ENCODE results near the gene PPARD. TPM values are rescaled to one million over a fixed set of nuclear protein-coding genes. Genes with fewer than 3 reads are reported as not detected.

PPARD gene
- polyA plus RNA-seq, 3 donors: 1.2 to 22.0 (median 2.4) TPM

GRCh38 chr6:35397806-35398418, 55.6 kb downstream of the PPARD start:
- intact Hi-C loops (cut with micrococcal nuclease): no loop called here
- WGBS (ENCODE audit: insufficient coverage): 96% methylated on average over 5 of the region's 5 CpGs
- H3K4me1 Mint-ChIP-seq: peaks cover 8% of the 10 kb centered on the region

DNA sequence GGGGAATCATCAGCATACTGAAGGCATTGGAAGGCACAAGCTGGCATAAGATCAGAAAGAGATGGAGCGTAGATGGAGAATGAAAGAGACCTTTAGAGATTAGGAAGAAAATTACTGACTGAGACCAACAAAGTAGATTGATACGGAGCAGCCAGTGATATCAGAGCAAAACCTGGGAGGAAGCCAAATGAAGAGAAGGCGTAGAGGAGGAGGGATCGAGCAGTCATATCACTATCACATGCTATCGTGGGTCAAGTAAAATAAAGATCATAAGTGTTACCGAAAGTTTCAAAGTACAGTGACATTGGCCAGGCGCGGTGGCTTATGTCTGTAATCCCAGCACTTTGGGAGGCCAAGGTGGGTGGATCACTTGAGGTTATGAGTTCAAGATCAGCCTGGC, 56.2 kb downstream of the PPARD start:
- no peaks in the 10 kb centered on the region for H3K9me3 Mint-ChIP-seq
- no peak overlapping the region for H2AFZ ChIP-seq (ENCODE audit: insufficient read depth, low read depth, low read length, poor library complexity, severe bottlenecking)
- peaks cover 7 to 26% of the 10 kb centered on the region in 2 donors for H3K36me3 Mint-ChIP-seq
- 100% methylated on average over 2 of the region's 8 CpGs for WGBS (ENCODE audit: insufficient coverage)
- H3K4me3 ChIP-seq (replicated peaks in 1 of 3; ENCODE audit: low read depth in 2 of 3, low read length in 3 of 3): no peak overlapping the region
- H3K4me1 Mint-ChIP-seq: peaks cover 7% of the 10 kb centered on the region
- H3K4me1 ChIP-seq (ENCODE audit: control insufficient read depth in 1 of 2, insufficient read depth in 2 of 2, low read length in 2 of 2): peaks cover 4 to 8% of the 10 kb centered on the region in 2 donors
- DNase-seq: no peak
- no peak overlapping the region for H3K4me2 ChIP-seq (replicated peaks; ENCODE audit: extremely low read depth, low read length, poor library complexity, severe bottlenecking)
- H4K20me1 ChIP-seq (ENCODE audit: insufficient read depth, low read length): peaks cover 36% of the 10 kb centered on the region
- H3K27me3 Mint-ChIP-seq (ENCODE audit: low read depth in 3 of 3): peaks cover 5 to 15% (median 11%) of the 10 kb centered on the region in 3 donors
- H3K27ac Mint-ChIP-seq: no peak overlapping the region
- H3K9ac ChIP-seq (ENCODE audit: insufficient read depth, low read length, poor library complexity, severe bottlenecking): no peak overlapping the region
- no peak overlapping the region for H3K27ac ChIP-seq (ENCODE audit: low read depth in 1 of 2, low read length in 2 of 2)
- no peak for TF ChIP-seq CTCF (IDR thresholded peaks at IDR 0.05)
- no peaks in the 10 kb centered on the region for H3K27me3 ChIP-seq (ENCODE audit: control insufficient read depth in 2 of 2, insufficient read depth in 2 of 2, low read length in 2 of 2)
- H3K4me3 Mint-ChIP-seq: no peak overlapping the region
- no peaks in the 10 kb centered on the region for H3K9me3 ChIP-seq (replicated peaks in 1 of 2; ENCODE audit: control insufficient read depth in 1 of 2, insufficient read depth in 1 of 2, low read length in 2 of 2)
- intact Hi-C loops (cut with micrococcal nuclease): no loop called here
- no peaks in the 10 kb centered on the region for H3K36me3 ChIP-seq (replicated peaks in 1 of 2; ENCODE audit: control insufficient read depth in 1 of 2, insufficient read depth in 2 of 2, low read length in 2 of 2)
- no peaks in the 10 kb centered on the region for H3K79me2 ChIP-seq (ENCODE audit: insufficient read depth, low read length)

More at GRCh38 chr6:35397806-35398418, 55.6 kb downstream of the PPARD start:
- peaks cover 5 to 16% (median 11%) of the 10 kb centered on the region in 3 donors for H3K27me3 Mint-ChIP-seq (ENCODE audit: low read depth in 3 of 3)
- no peak overlapping the region for H3K9ac ChIP-seq (ENCODE audit: insufficient read depth, low read length, poor library complexity, severe bottlenecking)
- H3K4me1 ChIP-seq (ENCODE audit: control insufficient read depth in 1 of 2, insufficient read depth in 2 of 2, low read length in 2 of 2): peaks cover 4 to 8% of the 10 kb centered on the region in 2 donors
- H3K36me3 Mint-ChIP-seq: peaks cover 7 to 26% of the 10 kb centered on the region in 2 donors
- no peaks in the 10 kb centered on the region for H3K79me2 ChIP-seq (ENCODE audit: insufficient read depth, low read length)
- no peak overlapping the region for H3K4me3 Mint-ChIP-seq
- peak overlapping the region in 1 of 7 donors; percentile 19 for H3K27ac Mint-ChIP-seq
- no peaks in the 10 kb centered on the region for H3K27me3 ChIP-seq (ENCODE audit: control insufficient read depth in 2 of 2, insufficient read depth in 2 of 2, low read length in 2 of 2)
- TF ChIP-seq CTCF (IDR thresholded peaks at IDR 0.05): no peak
- H2AFZ ChIP-seq (ENCODE audit: insufficient read depth, low read depth, low read length, poor library complexity, severe bottlenecking): no peak overlapping the region
- no peaks in the 10 kb centered on the region for H3K9me3 ChIP-seq (replicated peaks in 1 of 2; ENCODE audit: control insufficient read depth in 1 of 2, insufficient read depth in 1 of 2, low read length in 2 of 2)
- H3K4me3 ChIP-seq (replicated peaks in 1 of 3; ENCODE audit: low read depth in 2 of 3, low read length in 3 of 3): no peak overlapping the region
- no peak overlapping the region for H3K4me2 ChIP-seq (replicated peaks; ENCODE audit: extremely low read depth, low read length, poor library complexity, severe bottlenecking)
- H4K20me1 ChIP-seq (ENCODE audit: insufficient read depth, low read length): peaks cover 37% of the 10 kb centered on the region
- no peak for DNase-seq
- H3K36me3 ChIP-seq (replicated peaks in 1 of 2; ENCODE audit: control insufficient read depth in 1 of 2, insufficient read depth in 2 of 2, low read length in 2 of 2): no peaks in the 10 kb centered on the region
- H3K9me3 Mint-ChIP-seq: no peaks in the 10 kb centered on the region
- H3K27ac ChIP-seq (ENCODE audit: low read depth in 1 of 2, low read length in 2 of 2): no peak overlapping the region
